Stimulated activated CD4-positive, alpha-beta T cell treated with anti-CD3 and anti-CD28 coated beads, Interleukin-15, amount 100 ng/mL, for 48 hours (primary cell): ENCODE results near the gene LRRC15.

Source experiments
- DNase-seq, 2 donors: peaks; one replicate each; pipeline ENCODE4 v3.0.0-alpha.2; 2020; ENCODE audit warnings: low read depth in 2 of 2

Gene LRRC15

DNA sequence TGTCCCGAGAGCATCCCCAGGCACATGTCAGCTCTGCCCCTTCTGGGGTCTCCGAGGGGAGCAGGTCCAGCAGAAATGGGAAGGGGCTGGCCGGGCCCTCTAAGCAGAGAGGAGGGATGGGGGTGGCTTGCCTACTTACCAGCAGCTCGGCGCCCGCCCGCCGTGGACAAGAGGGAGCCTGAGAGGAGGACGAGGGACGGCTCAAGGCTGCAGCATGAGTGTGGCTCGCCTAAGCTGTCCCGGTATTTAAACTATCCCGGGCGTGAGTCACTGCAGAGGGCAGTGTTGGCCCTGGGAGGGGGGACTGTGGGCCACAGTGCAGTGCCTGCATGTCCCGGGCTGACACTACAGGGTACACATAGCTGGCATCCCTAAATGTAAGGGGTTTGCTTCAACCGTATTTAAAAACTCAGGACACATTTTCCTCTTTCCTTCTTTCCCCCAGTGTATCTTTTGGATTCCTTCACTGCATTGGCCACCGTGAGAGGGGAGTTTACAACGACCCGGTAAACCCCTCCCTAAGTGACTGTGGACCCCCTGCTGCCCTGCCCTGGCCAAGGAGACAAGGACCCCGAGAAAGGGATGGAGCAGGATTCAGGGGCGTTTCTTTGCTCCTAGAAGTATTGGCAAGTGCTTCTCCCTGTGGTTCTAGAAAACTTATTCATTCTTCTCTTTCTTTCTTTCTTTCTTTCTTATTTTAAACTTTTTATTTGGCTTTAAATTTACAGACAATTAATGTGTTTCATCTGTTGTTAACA, at the start of gene LRRC15:
TSS of gene LRRC15 (minus strand) at position 222 of the 758 bp plus-strand sequence. CDS start 8,700 bp downstream, outside the sequence.
- no peak for DNase-seq

GRCh38 chr3:194418671-194419070, 49.1 kb upstream of the LRRC15 start:
- DNase-seq, result no peak

GRCh38 chr3:194407423-194407822, 37.9 kb upstream of the LRRC15 start:
- no peak for DNase-seq

DNA sequence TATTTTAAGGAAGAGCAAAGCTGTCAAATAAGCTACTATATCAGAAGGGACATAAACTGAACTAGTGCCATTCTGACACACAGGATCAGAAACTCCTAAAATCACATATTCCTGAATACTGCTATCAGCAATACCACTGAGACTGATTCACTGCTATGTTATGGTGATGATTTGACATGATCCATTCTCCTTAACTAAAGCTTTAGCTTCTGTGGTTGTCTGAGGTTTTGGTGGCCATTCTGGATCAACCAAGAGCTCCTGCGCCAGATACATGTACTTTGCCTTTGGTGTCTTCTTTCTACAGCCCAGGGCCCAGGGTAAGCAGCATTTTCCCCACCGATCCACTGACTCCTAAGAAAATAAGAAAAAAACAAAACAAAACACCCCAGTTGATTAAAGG, 36.2 kb upstream of the LRRC15 start:
- DNase-seq, result no peak

DNA sequence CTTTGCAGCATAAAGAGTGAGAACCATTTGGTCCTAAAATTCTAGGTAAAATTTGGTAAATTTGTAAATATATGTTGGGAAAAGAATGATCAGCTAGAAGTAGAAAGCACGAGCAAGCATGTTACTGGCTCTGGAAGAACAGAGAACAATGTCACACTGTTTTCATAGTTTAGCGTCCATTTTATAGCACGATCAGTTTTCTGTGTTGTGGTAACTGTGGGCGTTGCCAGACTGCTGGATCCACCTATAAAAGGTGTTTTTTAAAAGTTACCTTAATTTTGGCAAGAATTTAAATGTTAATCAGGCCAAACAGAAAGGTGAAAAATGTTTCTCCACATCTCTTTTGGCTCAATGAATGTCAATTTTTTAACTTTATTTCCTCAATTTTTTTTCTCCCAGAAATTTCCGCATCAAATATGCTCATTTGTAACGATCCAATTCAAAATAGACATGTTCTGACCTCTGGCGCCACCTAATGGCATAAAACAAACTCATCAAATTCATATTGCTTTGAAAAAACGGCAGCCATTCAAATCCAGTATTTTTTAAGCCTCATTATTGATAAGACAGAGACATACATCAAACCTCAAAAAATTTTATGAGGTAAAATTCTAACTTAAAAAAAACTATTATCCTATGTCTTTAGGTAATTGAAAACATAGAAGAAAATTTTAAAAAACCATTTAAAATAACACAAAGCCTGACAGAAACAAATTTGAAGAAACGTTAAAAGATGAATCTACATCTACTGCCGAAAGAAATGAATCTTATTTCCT, 35.0 kb upstream of the LRRC15 start:
- DNase-seq, result no peak

DNA sequence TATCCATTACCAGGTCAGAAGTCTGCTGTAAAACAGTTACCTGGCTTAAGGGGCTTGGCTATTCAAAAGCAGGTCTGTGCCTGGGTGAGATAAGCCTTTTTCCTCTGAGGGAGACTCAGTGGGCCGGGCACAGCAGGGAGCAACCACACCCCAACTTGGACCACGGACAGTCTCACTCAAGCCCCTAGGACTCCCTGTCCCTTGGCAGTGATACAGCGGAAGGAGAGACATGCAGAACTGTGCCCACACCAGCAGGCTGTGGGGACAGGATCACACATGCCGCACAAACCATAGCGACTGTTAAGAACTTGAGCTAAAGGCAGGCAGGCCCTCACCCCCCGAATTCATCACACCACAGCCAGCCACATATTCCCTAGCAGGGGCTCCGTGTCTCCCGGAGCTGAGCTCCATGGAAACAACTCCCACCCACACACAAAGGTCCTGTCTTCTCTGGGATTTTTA, 32.4 kb upstream of the LRRC15 start:
- no peak for DNase-seq

- no peak for DNase-seq
Observed at GRCh38 chr3:194401346-194401745, 31.8 kb upstream of the LRRC15 start.

DNA sequence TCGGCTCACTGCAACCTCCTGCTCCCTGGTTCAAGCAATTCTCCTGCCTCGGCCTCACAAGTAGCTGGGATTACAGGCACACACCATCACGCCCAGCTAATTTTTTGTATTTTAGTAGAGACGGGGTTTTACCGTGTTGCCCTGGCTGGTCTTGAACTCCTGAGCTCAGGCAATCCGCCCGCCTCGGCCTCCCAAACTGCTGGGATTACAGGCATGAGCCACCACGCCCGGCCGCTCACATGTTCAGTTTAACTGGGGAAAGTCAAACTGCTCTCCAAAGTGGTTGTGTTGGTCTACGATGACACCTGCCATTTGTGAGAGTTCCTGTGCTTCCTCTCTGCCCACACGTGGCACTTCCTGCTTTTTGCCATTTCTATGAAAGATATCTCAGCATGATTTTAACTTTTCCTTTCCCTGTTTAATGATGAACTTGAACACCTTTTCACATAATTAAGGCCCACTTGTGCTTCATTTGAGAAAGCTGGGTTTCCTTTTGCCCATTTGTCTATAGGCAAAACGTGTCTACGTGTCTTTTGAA, 30.4 kb upstream of the LRRC15 start:
- no peak for DNase-seq

DNA sequence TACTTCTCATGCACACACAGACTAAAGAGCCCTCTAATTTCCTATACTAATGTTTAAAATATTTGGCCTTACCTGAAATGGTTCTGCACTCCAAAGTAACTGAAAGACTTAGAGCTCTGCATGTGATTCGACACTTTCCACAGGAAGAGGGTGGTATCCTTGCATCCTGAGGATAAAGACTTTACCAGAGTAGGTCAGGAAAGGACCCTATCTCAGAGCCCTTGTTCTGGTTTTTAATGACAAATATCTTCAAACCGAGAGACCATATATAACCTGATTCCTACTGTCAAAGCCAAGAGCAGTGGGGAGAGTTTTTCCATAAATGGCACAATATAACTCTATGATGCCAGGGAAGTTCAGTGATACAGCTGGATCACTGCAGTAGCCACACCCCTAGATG, 29.6 kb upstream of the LRRC15 start, which contains the start of gene GP5:
TSS of gene GP5 (minus strand) at position 101 of the 400 bp plus-strand sequence. CDS start 984 bp downstream, outside the sequence.
- DNase-seq, result no peak

GRCh38 chr3:194397757-194398312, 28.3 kb upstream of the LRRC15 start:
- DNase-seq, result no peak

- DNase-seq, result peak in 1 of 2 donors; percentile 35
Observed at GRCh38 chr3:194396859-194397756, 27.6 kb upstream of the LRRC15 start.

DNA sequence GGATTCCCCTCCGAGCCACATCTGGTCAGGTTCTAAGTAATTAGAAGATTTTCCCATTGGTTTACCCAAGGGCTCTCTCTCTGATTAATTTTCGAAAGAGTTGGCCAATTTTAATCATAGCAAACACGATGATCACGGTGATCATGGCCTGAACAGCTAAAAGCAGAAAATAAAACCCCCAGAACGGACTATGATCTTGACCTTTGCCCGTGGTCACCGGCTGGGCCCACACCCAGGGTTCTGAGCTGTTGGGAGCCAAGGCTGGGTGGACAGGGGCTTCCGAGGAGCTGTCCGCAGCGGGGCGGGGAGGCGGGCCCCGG, 27.0 kb upstream of the LRRC15 start:
- no peak for DNase-seq

GRCh38 chr3:194395778-194396538, 26.4 kb upstream of the LRRC15 start:
- peak; percentile 37 to 49 for DNase-seq

DNA sequence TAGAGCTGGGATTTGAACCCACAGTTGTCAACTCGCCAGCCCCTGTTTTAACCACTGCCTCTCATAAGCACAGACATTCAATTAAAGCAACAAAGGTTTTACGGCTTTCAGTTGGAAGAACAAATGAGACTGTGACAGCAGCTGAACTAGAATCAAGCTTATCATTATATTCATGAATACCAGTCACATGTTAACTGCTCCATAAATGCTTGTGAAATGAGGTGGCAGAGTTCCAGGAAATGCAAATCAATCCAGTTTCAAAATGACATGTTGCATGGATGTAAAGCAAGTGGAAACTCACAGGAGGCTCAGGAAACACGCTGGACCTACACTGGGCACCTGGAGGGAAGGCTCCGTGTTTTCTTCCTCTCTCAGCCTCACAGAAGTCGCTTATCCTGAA, 25.7 kb upstream of the LRRC15 start:
- DNase-seq, result no peak

- no peak for DNase-seq
Observed at GRCh38 chr3:194392576-194392975, 23.0 kb upstream of the LRRC15 start.

DNA sequence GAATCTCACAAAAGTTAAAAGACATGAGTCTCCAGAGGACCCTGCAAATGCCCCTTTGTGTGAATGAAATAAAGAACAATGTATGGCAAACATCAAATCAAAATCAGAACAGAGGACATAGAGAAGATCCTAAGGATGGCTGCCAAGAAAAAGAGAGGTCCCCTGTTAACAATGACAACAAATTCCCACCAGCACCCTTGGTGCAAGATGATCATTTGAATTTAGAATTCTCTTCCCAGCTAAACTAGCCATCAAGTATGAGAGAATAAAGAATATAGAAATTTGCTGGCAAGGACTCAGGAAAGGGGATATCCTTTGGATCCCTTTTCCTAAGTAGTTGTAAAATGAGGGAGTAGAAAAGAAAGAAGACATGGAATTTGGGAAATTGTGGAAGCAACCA, 21.3 kb upstream of the LRRC15 start:
- no peak for DNase-seq

GRCh38 chr3:194389269-194389668, 19.7 kb upstream of the LRRC15 start:
- DNase-seq, result no peak

DNA sequence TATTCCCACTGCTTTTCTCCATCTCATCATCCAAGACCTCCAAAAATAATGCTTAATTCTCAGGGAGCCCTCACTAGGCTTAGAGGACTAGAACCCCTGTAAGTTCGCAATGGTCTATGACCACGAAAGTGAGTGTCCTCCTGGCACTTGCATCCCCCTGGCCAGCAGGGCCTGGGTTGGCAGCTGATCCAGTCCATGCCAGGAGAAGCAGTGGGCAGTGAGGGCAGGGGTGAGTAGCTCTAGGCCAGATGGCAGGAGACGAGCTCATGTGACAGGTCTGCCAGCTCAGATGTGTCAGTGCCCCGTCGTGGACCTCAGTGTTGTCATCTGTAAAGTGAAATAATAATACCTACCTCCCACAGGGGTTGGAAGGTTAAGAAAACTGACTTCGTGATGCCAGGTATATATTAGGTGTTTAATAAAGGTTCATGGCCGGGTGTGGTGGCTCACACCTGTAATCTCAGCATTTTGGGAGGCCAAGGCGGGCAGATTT, 18.4 kb upstream of the LRRC15 start:
- no peak for DNase-seq

DNA sequence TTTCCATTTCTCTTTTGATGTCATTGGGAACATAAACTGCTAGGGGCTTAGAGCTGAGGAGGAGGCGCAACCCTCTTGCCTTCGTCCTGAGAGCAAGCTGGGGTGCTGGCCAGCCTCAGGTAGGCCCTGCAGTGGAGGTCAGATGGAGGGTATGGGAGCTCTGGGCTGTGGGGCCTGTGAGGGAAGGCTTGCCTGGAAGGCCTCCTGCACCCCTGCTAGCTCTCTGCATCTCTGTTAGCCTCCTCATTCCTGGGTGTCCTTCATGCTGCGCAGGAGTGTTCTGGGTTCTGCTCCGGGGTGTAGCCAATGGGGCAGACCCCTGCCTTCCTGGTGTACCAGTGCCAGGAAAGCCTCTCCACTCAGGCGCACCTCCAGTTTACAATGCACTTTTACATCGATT, 17.7 kb upstream of the LRRC15 start:
- DNase-seq, result no peak

DNA sequence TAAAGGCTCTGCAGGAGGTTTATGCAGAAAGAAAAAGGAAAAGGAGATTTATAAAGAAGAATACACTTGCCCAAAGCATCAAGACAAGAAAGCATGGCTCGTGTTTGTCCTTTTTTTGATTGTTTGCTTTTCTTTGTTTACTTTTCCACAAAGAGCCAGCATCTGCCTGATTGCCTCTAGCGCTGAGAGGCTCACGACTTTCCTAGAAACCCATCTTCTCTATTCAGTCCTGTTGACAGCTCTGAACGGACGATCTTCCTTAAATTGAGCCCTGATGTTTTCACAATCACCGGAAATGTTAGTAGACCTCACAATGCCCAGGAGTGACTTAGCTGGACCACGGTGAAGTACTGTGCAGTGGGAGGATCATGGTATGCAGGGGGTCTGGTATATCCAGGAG, 17.1 kb upstream of the LRRC15 start:
- no peak for DNase-seq

DNA sequence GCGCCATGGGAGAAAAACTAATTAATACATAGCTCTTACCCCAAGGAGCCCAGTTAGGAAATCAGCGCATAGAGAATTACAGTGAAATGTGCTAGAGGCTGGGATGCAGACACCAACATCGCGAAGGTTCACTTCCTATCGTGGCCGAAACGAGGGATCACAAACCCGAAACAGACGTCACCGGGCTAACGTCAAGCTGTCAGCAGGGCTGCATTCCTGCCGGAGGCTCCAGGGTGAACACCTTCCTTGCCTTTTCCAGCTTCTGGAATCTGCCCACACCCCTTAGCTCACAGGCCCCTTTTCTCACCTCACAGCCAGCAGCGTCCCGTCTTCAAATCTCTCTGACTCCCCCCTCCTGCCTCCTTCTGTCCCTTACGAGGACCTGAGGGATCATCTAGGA, 16.5 kb upstream of the LRRC15 start:
- DNase-seq, result no peak
